ENCODE results near the gene TSFM.

DNA sequence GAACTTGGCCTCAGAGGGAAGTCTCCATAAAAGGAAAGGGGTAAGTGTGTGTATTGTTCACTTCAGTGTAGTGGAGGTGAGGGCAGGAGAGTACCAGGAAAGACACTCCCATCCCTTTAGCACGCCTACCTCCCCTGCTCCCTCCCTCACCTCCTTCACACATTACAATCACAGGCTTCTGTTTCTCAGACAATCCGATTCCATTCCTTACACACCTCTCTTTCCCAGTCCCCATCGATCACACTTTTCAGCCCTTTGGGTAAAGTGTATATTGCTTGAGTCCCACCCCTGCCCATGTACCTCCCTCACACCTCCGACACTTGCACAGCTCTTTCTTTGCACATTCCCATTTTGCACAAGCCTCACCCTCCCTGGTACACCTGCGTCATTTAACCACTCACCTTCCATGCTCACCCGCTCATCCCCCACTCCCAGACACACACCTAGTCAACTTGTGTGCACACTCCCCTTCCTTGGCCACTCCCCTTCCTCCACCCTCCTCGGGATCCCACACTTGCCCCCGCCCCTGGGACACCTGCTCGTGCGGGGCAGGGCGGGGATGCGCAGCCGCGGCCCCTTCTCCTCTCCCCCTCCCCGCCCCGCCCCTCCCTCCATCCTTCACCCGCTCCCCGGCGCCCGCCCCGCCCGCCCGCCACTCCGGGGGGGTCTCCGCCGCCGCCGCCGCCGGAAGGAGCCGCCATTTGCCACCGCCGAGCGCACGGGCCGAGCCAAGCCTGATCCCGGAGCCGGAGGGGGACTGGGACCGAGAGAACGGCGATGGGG, 28.0 kb upstream of the TSFM start, which contains the start of gene MARCHF9:
- no peak for TF ChIP-seq POLR2A (IDR thresholded peaks at IDR 0.05)
- TF ChIP-seq, protein P1, sequence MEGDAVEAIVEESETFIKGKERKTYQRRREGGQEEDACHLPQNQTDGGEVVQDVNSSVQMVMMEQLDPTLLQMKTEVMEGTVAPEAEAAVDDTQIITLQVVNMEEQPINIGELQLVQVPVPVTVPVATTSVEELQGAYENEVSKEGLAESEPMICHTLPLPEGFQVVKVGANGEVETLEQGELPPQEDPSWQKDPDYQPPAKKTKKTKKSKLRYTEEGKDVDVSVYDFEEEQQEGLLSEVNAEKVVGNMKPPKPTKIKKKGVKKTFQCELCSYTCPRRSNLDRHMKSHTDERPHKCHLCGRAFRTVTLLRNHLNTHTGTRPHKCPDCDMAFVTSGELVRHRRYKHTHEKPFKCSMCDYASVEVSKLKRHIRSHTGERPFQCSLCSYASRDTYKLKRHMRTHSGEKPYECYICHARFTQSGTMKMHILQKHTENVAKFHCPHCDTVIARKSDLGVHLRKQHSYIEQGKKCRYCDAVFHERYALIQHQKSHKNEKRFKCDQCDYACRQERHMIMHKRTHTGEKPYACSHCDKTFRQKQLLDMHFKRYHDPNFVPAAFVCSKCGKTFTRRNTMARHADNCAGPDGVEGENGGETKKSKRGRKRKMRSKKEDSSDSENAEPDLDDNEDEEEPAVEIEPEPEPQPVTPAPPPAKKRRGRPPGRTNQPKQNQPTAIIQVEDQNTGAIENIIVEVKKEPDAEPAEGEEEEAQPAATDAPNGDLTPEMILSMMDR (IDR thresholded peaks at IDR 0.05): no peak
